HG03460 (cell line): ENCODE results near the gene NEMP1.
"Not testable (repeated sequence)": the region's sequence is repeated elsewhere in the genome, so short reads cannot be mapped to it uniquely, and the experiment has no call there.

Source experiments
- ATAC-seq: cut with Tn5 transposase; IDR thresholded peaks from one replicate; pipeline ENCODE4 v1.9.1; 2021; ENCODE audit not compliant: unreplicated experiment

Gene NEMP1

DNA sequence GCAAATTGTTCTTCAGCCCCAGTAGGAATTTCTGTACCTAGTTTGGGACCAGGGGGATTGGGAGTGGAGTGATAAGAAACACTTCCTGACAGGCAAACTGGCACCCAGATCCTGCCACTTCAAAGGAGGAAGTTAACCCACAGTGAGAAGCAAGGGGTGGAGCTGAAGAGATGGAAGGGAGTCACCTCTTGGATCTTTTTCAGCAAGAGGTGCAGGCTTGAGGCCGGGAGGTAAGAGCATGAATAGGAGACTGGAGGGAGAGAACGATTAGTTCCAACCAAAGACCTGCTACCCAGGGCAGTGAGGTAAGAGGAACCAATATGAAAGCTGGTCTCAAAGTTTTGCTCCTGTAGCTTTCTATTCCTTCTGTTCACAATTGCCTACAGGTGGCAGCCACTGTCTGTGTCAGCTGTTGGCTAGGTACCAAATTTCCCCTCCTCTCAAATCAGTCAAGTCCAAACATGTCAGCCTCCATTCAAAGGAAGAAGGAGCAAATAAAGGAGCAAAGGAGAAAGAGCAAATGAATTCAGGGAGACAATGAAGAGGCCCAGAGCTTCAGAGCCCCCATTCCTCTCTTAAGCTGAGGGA lies 47.4 kb downstream of the NEMP1 start:
- no peak for ATAC-seq

DNA sequence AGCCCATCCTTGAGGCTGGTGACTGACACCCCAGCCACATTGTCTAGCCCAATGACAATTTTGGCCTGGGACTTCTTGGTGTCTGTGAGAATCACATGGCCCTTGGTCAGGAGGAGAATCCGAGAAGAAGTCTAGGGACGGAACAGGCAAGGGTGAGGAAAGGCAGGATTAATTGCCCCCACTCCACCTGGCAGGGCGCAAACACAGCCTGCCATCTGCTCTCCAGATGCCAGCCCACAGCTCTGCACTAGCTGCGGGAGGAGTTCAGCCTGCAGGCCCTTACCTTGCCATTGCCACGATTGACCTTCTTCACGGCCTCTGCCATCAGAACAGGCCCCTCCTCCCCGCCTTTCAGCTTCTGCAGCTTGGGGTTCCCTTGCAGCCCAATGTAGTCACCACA lies 49.1 kb downstream of the NEMP1 start:
- no peak for ATAC-seq

DNA sequence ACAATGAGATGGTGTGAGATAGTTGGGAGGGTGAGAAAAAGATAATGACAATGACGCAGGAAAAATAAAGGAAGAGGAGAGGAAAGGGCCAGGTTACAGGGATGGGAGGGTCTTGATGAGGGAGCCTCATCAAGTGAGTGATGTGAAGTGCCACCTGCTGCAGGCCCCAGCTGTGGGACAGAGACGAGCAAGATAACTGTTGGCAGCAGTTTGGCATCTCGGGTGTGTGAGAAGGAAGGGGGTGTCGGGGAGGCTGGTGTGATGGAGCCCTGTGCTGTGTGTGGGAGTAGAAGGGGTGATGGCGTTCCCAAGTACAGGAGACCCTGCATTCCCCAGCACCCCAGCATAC lies 50.8 kb downstream of the NEMP1 start:
- ATAC-seq: no peak

DNA sequence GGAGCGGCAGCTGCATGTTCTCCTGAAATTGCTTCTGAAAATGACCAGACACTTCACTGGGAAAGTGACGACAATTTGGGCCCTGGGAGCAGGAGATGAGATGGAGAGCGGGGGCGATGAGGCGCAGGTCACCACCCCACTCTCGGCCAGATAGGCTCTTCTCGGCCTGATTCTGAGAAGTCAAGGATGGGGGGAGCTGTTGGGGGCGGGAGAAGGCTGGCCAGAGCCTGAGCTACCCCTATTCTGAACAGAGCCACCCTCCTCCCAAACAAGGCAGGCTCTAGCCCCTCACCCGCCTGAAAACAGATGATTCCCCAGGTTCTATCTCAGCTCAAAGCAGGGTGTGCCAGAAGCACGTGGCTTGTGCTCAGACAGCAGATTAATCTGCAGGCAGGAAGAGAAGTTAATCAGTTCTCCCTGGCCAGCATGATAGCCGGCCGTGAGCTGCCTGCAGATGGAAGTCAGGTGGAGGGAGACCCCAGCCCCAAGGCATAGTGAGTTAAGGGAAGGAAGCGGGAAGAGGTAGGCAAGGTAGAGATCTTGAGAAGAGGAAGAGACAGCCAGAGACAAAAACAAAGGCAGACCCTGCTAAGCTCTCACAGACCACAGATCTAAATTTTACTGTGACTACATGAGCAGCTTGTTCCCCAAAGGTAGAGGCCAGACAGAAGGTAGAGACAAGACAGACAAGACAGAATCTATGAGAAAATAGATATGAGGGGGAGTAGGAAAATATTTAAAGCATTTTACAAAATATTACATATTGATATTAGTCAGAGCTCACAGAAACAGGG lies 51.4 kb downstream of the NEMP1 start:
- ATAC-seq: no peak

DNA sequence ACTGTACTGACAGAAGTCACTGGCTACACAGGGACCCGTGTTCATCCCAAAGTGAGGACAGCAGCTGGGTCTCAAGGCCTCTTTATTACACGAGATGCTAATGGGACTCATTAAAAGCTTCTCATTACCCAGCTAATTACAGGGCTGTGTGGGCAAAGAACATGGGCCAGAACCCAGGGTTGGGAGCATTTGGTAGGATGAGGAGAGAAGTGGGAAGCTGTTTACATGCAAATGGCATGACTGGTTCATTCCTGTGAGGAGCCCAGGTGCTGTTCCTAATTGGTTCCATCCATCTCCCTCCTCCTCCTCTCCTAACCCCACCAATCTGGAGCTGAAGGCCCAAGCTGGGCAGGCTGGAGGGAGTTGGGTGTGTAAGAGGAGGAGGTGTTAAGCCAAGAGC lies 53.4 kb downstream of the NEMP1 start:
- ATAC-seq: no peak

DNA sequence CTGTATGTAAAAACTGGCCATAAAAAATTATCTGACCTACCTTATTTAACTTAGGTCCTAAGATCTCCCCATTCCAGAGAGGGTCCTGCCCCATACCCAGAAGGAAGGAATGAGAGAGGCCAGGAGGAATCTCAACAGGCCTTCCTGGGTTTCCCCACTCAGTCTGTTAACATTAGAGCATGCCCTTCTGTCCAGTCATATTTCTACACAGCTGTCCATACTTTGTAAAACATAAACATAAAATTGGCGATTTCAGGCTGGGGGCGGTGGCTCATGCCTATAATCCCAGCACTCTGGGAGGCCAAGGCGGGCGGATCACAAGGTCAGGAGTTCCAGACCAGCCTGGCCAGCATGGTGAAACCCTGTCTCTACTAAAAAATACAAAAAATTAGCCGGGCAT lies 56.3 kb downstream of the NEMP1 start:
- ATAC-seq: not testable (repeated sequence)

DNA sequence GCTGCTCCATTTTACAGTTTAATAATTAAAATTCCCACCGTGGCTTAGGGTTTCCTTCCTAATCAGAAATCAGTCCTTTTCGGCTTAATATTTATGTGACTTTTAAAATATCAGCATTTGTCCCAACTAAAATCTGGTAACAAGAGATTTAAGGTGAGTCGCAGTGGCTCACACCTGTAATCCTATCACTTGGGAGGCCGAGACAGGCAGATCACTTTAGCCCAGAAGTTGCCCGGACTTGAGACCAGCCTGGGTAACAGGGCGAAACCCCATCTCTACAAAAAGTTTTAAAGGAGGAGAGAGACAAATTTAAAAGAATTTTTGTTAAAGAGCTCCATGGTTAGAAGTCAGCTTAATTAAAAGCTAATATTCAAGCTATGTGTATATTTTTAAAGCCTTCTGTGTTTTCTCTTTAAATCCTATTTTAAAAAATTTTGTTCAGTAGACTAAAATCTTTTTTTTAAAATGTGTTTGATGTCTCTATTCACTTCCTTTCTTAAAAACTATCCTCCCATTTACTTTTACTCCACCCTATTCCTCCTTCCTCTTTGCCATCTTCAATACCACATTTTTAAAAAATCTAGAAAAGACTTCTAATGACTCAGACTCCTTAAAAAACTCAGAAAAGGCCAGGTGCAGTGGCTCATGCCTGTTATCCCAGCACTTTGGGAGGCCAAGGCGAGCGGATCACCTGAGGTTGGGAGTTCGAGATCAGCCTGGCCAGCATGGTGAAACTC lies 58.4 kb downstream of the NEMP1 start:
- ATAC-seq: no peak

DNA sequence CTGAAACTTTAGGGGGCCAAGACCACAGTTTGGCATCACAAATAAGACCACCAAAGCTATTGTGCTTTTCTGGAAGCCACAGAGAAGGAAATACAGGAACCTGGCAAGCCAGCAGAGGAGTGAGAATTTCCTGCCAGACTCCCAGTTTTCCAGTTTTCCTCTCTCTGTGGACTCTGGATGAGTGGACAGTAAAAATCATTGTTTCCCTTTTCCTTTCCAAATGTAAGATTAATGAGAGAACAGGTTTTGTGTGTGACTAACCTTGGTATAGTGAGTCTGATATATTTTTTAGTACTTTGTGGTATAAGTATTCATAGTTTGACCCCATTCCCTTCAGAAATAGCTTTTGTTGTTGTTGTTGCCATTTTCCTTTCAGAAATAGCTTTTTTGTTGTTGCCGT lies 59.7 kb downstream of the NEMP1 start:
- ATAC-seq: no peak

DNA sequence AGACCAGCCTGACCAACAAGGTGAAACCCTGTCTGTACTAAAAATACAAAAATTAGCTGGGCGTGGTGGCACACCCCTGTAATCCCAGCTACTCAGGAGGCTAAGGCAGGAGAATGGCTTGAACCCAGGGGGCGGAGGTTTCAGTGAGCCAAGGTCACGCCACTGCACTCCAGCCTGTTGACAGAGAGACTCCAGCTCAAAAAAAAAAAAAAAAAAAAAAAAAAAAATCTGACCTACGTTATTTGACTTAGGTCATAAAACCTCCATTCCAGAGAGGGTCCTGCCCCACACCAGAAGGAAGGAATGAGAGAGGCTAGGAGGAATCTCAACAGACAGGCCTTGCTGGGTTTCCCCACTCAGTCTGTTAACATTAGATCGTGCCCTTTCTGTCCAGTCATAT lies 60.2 kb downstream of the NEMP1 start:
- not testable (repeated sequence) for ATAC-seq

DNA sequence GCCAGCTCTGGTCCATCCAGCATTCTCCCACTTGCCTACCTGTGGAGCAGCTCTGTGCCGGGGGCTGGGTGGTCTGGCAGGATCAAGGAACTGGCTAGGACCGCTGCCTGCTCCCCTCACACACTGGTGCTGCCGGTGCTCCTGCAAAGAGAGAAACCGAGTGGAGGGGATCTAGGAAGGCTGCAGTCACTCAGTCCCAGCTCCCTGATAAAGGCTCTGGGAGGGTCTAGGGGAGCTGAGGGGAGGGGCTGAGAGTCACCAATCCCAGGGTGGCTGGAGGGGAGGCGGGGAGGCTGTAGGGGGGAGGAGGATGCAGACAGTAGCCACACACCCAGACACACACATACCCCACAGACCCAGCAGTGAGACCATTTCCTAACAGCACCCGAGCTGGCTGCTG lies 62.2 kb downstream of the NEMP1 start, which contains the start of gene TAC3:
TAC3 (minus strand) TSS at position 182 of the 400 bp plus-strand sequence. CDS start 732 bp downstream, outside the sequence.
- ATAC-seq: no peak

DNA sequence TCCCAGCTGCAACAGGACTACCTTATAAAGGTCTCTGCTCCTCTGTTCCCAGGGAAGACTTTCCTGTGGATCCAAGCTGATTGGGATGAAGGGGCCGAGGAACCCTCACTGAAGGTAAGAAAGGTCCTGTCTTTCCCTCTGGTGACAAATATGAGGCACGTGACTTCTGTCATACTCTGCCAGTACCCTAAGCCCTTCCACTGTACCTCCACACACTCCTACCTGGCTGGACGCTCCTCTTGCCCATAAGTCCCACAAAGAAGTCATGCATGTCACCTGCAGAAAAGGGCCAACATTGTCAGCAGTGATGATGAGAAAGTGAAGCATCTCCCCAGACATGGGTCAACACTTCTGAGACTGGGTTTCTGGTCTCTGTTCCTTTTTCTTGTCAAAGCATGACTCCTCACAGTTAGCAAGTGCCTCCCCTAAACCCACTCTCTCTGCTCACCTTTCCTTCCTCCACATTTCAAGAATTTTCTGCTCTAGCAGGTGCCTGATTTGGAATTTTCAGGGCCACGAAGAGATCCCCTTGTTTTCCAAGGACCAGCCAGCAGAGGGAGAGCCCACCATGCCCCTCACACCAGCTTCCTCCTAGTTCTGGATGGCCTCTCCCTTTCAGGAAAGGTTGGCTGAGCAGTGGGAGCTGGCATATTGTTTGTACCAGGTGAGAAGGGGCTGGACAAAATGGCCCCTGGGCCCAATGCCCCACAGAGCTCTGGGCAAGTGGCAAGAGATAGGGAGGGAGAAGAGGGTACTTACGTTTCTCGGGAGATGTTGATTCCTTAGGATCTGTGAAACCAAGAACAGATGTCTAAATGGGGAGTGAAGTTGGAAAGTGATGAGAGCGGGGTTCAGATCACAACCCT lies 65.8 kb downstream of the NEMP1 start:
- peak; percentile 74 for ATAC-seq

DNA sequence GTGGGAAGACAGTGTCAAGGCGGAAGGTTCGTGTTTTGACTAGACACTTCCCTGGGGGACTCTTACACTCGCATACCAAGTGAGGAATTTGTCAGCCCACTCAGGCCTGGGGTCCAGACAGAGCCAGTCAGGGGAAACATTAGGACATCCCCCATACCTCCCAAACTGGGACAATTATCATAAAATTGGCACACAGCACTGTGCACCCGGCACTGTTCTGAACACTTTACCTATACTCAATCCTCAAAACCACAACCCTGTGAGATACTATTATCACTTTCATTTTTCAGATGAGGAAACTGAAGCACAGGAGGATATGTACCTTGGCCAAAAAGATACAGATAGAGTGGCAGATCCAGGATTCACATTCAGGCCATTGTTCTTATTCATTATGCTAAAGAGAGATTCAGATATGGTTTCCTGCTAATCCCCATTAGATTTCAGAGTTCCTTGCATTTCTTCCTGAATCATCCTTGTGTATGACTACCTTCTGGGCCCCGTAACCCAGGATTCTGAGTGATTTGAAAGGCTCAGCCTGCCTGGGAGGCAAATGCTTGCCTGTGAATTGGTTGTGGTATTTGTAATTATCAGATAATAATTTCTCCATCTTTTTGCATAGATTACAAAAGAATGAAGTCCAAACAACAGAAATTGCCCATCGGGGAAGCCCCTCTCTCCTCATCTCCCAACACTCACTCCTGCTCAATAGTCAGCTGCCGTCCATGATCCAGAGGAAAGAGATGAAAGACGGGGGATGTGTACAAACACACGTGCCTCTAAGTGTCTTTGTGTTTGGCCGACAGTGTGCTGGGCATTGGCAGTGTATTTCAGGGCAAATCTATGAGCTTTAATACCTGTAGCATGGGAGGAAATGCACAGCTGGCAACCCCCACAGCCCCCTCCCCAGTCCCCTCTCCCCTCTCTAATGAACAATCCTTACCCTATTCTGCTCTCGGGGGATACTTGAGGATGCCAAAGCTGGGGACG lies 66.9 kb downstream of the NEMP1 start:
- no peak for ATAC-seq

DNA sequence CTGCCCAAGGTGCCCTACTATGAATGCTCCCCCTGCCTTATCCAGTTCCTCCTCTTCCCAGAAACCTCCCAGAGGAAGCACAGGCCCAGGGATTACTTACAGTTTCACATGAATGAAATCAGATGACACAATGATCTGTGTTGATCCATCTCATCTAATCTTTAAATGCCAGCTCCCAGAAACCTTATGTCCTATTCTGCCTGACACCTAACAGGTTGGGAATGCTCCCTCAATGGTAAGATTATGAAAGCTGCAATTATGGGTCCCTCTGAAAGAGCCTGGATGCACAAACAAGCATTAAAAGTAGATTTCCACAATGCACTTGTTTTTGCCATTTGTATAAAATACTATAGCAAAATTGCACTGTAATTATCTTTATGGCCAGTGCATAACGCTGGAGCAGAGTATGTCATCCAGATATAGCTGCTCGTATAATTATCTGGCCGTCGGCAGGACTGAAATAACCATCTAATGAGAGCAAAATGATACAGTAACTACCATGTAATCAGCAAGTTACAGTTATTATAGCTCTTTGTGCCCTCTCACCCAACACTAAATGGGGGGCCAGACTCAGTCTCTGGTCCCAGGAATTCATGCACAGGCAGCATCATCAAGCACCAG lies 67.9 kb downstream of the NEMP1 start:
- no peak for ATAC-seq

DNA sequence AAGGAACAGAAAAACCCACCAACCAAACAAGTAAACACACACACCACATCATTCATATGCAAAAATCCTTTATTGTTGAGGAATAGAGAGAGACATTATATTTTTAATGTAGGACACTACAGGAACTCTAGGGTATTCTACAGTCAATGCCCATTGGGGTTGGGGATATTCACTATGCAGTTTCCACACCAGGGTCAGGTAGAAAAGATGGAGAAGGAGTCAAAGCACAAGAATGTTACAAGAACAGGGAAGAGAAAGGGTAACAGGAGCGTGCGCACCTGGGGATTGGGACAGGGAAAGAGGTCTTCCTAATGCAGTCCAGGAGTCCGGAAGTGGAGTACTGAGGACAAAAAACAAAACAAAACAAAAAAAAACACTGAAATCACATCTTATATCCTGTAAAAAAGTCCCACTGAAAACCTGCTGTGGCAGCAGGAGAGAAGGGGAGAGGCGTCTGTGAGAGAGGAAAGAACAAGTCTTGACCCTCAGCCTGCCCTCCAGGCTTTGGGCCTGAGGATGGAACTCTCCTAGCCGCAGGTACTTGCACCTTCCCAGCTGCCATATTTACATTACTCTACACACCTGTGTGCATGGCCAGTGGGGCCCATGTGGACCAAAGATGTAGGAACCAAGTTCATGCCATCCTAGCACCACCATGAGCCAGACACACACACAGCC lies 68.5 kb downstream of the NEMP1 start:
- ATAC-seq: no peak

DNA sequence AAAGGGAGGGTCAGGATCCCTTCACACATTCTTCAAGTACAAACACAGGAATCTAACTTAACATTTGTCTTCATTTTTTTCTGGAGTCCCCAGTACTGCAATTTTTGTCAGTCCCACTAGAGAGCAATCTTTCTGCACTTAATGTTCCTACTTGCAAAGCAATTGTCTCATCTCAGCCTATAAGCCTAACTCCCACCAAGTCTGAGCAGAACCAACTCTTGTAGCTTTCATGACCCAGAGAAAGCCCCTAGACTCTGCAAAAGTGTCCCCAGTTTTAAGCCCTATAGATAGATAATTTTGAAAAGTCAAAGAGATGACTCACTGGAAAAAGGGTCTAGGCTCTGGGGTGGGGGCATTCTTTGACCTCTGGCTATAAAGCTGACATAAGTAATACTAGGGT lies 70.4 kb downstream of the NEMP1 start:
- no peak for ATAC-seq

DNA sequence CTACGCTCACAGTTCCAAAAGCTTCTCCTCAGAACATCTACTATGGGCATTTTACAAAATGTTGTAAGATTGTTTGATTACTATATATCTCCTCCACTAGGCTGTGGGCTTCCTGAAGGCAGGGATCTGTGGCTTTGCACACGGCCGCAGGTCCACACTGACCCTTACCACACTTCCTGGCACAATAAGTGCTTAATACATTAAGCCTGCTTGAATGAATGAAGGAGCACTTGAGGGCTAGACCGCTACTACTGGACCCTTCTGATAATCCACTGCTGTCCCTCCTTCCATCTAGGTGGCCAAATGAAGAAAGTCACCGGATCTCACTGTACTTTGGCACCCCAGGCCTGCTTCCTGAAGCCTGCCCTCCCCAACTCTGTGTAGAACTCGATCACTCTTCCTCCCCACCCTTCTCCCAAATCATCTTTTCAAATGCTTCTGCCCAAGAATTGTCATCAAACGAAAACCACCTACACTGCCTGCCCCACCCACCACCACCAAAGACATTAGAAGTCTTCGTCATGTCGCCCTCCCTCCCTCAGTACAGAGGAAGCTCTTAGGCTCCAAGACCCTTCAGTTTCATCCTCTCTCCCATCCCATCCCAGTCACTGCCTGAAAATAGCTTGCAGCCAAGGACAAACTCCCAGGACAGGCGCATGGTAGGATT lies 71.6 kb downstream of the NEMP1 start:
- ATAC-seq: peak; percentile 3

DNA sequence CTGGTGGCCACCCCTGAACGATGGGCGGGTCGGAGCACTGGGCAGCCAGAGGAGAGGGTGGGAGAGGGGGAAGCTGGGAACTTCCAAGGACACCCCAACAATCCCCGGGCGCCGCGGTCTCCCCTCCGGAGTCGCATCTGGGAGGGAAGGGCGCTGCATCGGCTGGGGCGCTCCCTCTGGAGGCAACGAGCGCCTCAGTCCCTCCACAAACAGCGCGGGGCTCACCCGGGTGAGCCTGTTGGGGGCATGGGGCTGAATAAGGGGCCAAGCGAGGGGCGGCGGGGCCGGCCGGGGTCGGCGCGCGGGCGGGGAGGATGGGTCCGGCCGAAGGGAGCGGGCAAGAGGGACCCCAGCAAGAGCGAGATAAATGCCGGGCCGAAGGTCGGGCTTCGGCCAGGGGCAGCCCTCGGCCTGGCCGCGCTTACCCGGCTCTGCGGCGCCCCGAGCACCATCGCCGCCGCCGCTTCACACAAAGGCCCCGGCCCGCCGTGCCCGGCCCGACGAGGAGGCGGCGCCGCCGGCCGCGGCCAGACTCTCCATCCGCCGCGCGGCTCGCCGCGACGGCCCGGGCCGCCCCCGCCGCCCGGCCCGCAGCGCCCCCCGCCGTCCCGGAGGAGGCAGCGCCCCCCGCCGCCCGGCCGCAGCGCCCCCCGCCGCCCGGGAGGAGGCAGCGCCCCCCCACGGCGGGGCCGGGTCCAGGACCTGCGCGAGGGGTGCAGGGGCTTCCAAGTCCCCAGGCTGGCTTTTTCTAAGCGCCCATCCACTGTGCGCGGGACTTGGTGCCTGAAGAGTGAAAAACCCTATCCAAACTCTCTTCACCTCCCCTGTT lies 72.4 kb downstream of the NEMP1 start, which contains the start of gene ZBTB39:
ZBTB39 (minus strand) TSS at position 567 of the 829 bp plus-strand sequence. CDS start 1,629 bp downstream, outside the sequence.
- ATAC-seq: peak; percentile 67
